Activated CD4-positive, alpha-beta memory T cell treated with anti-CD3 and anti-CD28 coated beads for 36 hours (primary cell): ENCODE data around the gene NRBP1. TPM values are rescaled to one million over a fixed set of nuclear protein-coding genes. Genes with fewer than 3 reads are reported as not detected.
A peak's percentile ranks its signal among the peaks of the same experiment; 100 is the strongest.
"Not testable (repeated sequence)": the region's sequence is repeated elsewhere in the genome, so short reads cannot be mapped to it uniquely, and the experiment has no call there.

Source experiments
- CTCF ChIA-PET: fragments of 350-600 bp; sonication (Branson Sonifier 250); formaldehyde crosslinking; loops from one replicate; lab custom pipeline; 2021; ENCODE audit warnings: antibody characterized with exemption, inconsistent platforms; lab: Charles Lee
- POLR2A ChIA-PET: fragments of 350-600 bp; sonication (Branson Sonifier 250); formaldehyde crosslinking; loops from one replicate; lab custom pipeline; 2021; ENCODE audit warnings: antibody characterized with exemption; lab: Charles Lee
- DNase-seq: peaks from one replicate; pipeline ENCODE4 v3.0.0-alpha.2; 2020
- H3K27ac Mint-ChIP-seq: one replicate; pipeline ENCODE4 v1.8.0; 2021; ENCODE audit warnings: mixed read lengths
- H3K27me3 Mint-ChIP-seq: one replicate; pipeline ENCODE4 v1.8.0; 2021; ENCODE audit warnings: mixed read lengths
- H3K36me3 Mint-ChIP-seq: one replicate; pipeline ENCODE4 v1.8.0; 2021; ENCODE audit warnings: mixed read lengths
- H3K4me1 Mint-ChIP-seq: one replicate; pipeline ENCODE4 v1.8.0; 2021; ENCODE audit warnings: low read depth, mixed read lengths
- H3K4me3 Mint-ChIP-seq: one replicate; pipeline ENCODE4 v1.8.0; 2021; ENCODE audit warnings: mild to moderate bottlenecking, mixed read lengths
- H3K9me3 Mint-ChIP-seq: one replicate; pipeline ENCODE4 v1.8.0; 2021; ENCODE audit warnings: mixed read lengths
- intact Hi-C: fragments of 100-400 bp; cut with micrococcal nuclease; formaldehyde crosslinking; loops from one replicate; pipeline ENCODE4 v1.15.1; 2023
- total RNA-seq, 2 experiments: library from RNA; stranded (reverse); gene quantifications; one replicate each; pipeline ENCODE4 v1.2.3, GENCODE V29; 2021

The NRBP1 gene
- total RNA-seq, 2 experiments from 2014 or later, result 80.8 to 82.7 TPM

DNA sequence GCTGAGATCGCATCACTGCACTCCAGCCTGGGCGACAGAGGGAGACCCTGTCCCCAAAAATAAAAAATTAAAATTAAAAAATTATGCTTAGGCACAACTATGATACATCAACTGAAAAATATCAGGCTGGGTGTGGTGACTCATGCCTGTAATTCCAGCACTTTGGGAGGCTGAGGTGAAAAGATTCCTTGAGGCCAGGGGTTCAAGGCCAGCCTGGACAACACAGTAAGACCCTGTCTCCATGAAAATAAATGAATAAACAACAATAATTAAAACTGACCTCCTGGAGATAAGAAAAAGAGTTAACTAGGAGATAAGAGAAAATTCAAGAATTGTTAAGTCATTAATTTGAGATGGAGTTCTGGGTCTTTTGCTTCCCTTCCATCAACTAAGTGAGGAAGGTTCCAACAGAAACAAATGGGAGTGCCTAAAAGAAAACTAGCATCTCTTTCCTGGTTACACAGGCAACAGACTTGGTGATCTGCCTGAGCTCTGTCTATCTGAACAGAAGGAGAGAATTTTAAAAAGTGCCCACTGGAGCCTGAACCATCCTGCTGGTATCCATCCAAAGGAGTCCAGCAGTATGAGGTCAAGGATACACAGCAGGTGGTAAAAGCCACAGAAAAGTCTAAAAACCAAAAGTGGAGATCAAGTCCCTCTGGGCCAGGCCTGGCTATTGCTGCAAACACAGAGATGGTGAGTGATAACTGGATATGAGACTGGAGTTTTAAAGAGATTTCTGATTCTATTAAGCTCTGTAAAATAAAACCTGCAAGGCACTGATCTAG, 27.9 kb upstream of the NRBP1 start:
- no peaks in the 10 kb centered on the region for H3K27me3 Mint-ChIP-seq
- intact Hi-C loops, result loop anchor here (10.0 kb wide), 1 partner anchor 284 kb away; no protein-coding TSS in a partner anchor
- peaks cover 28% of the 10 kb centered on the region for H3K4me1 Mint-ChIP-seq
- ChIA-PET CTCF (interaction anchor here (0.8 kb wide), 1 partner anchor 30 kb away, joined by 3 read pairs; no protein-coding TSS in a partner anchor), POLR2A (no interaction called here)
- H3K9me3 Mint-ChIP-seq, result no peaks in the 10 kb centered on the region
- peak overlapping the region; percentile 31 for H3K27ac Mint-ChIP-seq
- H3K4me3 Mint-ChIP-seq, result no peak overlapping the region
- peaks cover 12% of the 10 kb centered on the region for H3K36me3 Mint-ChIP-seq
- DNase-seq, result no peak

DNA sequence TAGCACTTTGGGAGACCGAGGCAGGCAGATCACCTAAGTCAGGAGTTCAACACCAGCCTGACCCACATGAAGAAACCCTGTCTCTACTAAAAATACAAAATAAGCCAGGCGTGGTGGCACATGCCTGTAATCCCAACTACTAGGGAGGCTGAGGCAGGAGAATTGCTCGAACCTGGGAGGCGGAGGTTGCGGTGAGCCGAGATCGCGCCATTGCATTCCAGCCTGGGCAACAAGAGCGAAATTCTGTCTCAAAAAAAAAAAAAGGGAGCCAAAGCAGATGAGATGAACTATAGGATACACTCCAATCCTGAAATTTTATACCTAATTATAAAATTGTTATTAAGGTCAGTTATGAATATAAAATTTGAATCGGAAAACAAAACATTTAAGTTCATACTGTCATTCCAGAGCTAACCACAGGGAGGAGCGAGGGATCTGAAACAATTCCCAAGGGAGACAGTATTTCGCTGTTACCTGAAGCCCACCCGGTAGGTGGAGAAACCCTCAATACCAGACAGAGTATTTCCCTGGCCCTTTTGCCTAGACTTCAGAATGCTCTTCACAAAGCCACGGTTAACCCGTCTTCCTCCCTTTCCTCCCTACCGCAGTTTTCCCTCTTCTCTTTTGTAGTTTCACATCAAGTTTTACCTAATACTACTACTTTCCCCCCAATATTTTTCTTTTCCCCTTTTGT, 20.5 kb upstream of the NRBP1 start:
- H3K27ac Mint-ChIP-seq, result peak overlapping the region; percentile 87
- intact Hi-C loops, result loop anchor here (10.0 kb wide), 1 partner anchor 277 kb away; no protein-coding TSS in a partner anchor
- H3K27me3 Mint-ChIP-seq, result no peaks in the 10 kb centered on the region
- peaks cover 32% of the 10 kb centered on the region for H3K4me1 Mint-ChIP-seq
- peak overlapping the region; percentile 88 for H3K4me3 Mint-ChIP-seq
- DNase-seq, result no peak
- peaks cover 14% of the 10 kb centered on the region for H3K36me3 Mint-ChIP-seq
- POLR2A ChIA-PET, result interaction anchor here (0.6 to 2.9 kb wide), 2 partner anchors 22 to 57 kb away, joined by 3 to 63 read pairs; partner anchors contain the start of gene NRBP1
- no peaks in the 10 kb centered on the region for H3K9me3 Mint-ChIP-seq
- CTCF ChIA-PET, result interaction anchor here (1.3 to 4.9 kb wide), 2 partner anchors 21 to 275 kb away, joined by 6 to 46 read pairs; partner anchors contain the start of gene NRBP1

DNA sequence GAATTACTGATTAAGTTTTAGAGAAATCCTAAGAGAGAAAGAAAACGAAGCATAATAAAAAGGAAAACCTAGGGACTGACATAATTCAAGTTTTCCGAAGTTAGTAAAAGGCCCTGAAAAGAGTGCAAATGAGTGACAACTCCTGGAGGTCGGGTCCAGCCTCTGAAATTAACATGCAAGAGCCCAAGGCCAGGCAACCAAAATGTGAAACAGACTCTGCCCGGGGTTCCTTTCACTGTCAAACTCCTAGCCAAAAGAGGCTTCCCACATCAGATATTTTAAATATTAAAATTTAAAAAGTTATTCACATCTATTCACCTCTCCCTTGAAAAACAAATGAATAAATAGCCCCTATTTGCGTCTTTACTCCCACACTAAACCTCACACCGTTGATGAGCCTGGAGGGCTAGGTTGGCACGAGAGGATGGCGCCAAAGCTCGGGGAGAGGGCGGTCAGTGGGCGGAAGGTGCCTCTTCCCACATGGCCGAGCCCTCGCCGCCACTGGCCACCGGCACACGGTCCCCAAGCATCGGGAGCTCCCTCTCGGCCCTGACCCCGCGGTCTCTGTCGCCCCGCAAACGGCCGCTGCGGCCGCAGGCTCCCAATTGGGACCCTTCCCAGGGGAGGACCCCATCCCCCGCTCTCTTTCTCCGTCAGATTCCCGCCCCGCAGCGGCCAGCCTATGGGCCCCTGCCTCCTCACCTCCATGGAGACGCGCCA, 19.7 kb upstream of the NRBP1 start:
- Mint-ChIP-seq H3K4me3 (peak overlapping the region; percentile 88), H3K36me3 (peaks cover 12% of the 10 kb centered on the region), H3K27me3 (no peaks in the 10 kb centered on the region), H3K27ac (peak overlapping the region; percentile 87), H3K4me1 (peaks cover 32% of the 10 kb centered on the region), H3K9me3 (no peaks in the 10 kb centered on the region)
- ChIA-PET CTCF (interaction anchor here (0.8 to 4.9 kb wide), 7 partner anchors 20 to 274 kb away, joined by 3 to 46 read pairs (median 4); partner anchors contain the start of gene NRBP1), POLR2A (interaction anchor here (1.0 to 2.9 kb wide), 9 partner anchors 17 to 275 kb away, joined by 3 to 63 read pairs (median 7); partner anchors contain the start of genes CCDC121, EIF2B4, GPN1 and GTF3C2)
- peak; percentile 35 for DNase-seq
- intact Hi-C loops, result loop anchor here (1.0 to 10.0 kb wide), 7 partner anchors 20 to 276 kb away; partner anchors contain the start of genes EIF2B4, GTF3C2, IFT172 and MPV17

DNA sequence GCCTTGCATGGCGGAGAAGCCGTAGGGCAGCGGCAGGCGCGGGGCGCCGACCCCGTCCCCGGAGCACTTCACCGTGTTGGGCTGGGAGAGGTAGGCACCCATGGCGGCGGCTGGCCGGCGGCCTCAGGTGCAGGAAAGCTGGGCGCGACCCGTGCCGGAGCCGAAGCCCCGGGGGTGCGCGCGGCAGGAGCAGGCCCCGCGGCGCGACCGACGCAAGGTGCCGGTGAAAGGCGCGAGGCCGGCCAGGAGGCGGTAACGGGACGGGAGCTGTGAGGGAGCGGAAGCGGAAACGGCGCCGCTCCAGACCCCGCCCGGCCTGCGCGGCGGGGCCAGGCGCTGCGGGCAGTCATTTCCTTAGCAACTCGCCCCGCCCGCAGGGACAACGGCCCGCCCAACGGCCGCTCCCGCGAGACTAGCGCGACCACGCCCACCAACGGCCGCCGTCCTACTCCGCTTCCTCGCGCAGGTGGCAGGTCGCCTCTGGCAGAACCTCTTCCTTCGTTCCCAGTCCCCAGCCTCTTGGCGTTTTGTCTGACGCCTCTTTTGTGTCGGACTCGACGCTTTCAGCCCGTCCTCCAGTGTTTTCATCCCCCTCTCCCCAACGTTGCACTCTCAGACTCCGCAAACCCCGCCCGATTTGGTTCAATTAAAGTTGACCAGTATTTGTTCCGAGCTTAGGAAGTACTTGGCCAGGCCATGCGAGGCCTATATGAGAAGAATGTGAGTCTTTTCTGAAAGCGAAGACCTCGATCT, 18.9 kb upstream of the NRBP1 start, which contains the start of gene PPM1G:
Gene PPM1G (minus strand): TSS at position 271 of the 753 bp plus-strand sequence. CDS start 169 bp downstream, at position 102.
- POLR2A ChIA-PET, result interaction anchor here (0.6 to 2.9 kb wide), 13 partner anchors 18 to 274 kb away, joined by 3 to 63 read pairs (median 4); partner anchors contain the start of genes ATRAID, CCDC121, EIF2B4 and GPN1
- CTCF ChIA-PET, result interaction anchor here (0.8 to 4.9 kb wide), 8 partner anchors 20 to 328 kb away, joined by 3 to 46 read pairs (median 4); partner anchors contain the start of genes NRBP1 and ZNF513
- no peaks in the 10 kb centered on the region for H3K27me3 Mint-ChIP-seq

DNA sequence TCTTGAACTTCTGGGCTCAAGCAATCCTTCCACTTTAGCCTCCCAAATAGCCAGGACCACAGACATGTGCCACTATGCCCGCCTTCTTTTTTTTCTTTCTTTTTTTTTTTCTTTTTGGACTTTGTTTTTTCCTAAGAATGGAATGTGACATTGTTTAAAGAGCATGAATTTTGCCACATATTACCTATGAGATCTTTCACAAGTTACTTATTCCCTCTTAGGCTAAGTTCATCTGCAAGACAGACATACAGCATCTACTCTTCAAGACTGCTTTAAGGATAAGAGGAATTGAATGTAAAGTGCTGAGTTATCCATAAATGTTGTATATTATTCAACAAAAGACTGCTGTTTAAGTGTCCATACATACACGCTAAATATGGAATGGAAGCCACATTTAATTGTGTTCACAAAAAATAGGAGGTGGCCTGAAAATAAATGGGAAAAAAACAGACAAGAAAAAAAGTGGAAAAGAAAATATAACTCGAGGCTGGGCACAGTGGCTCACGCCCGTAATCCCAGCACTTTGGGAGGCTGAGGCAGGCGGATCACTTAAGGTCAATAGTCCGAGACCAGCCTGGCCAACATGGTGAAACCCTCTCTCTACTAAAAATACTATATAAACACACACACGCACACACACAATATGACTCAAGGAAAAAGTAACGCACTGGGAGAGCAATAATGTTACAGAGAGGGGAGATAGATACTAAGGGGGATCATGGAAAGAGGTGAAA, 15.8 kb upstream of the NRBP1 start:
- CTCF ChIA-PET, result no interaction called here

More for the DNA sequence above, 18.9 kb upstream of the NRBP1 start, which contains the start of gene PPM1G:
- H3K4me1 Mint-ChIP-seq, result peaks cover 32% of the 10 kb centered on the region
- H3K4me3 Mint-ChIP-seq, result peak within 1 kb of the TSS; percentile 88
- peak; percentile 98 for DNase-seq
- peak within 1 kb of the TSS; percentile 87 for H3K27ac Mint-ChIP-seq
- H3K9me3 Mint-ChIP-seq, result no peaks in the 10 kb centered on the region
- H3K36me3 Mint-ChIP-seq, result peaks cover 12% of the 10 kb centered on the region
- intact Hi-C loops, result loop anchor here (1.0 to 10.0 kb wide), 7 partner anchors 19 to 275 kb away; partner anchors contain the start of genes EIF2B4, GTF3C2, IFT172 and MPV17

DNA sequence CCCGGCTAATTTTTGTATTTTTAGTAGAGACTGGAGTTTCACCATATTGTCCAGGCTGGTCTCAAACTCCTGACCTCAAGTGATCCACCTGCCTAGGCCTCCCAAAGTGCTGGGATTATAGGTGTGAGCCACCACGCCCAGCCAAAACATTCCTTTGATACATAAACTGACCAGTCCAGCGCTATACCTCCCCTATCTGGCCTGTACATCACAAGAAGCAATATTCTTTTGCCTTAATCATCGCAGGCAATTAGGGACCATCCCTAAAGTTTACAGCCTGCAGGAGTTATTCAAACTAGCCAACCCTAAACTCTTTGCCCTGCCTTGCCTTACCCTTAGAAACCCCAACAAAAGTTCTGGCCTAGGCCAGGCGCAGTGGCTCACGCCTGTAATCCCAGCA, 12.3 kb upstream of the NRBP1 start:
- Mint-ChIP-seq H3K9me3 (no peaks in the 10 kb centered on the region), H3K27me3 (no peaks in the 10 kb centered on the region), H3K36me3 (no peaks in the 10 kb centered on the region), H3K4me1 (no peaks in the 10 kb centered on the region), H3K27ac (no peak overlapping the region), H3K4me3 (no peak overlapping the region)
- no peak for DNase-seq
- intact Hi-C loops, result no loop called here
- POLR2A ChIA-PET, result no interaction called here
- CTCF ChIA-PET, result interaction anchor here (0.6 kb wide), 1 partner anchor 1435 kb away, joined by 3 read pairs; no protein-coding TSS in a partner anchor

More for the DNA sequence above, 15.8 kb upstream of the NRBP1 start:
- Mint-ChIP-seq H3K36me3 (peaks cover 5% of the 10 kb centered on the region), H3K27ac (no peak overlapping the region), H3K9me3 (no peaks in the 10 kb centered on the region), H3K4me3 (no peak overlapping the region), H3K27me3 (no peaks in the 10 kb centered on the region), H3K4me1 (peaks cover 14% of the 10 kb centered on the region)
- intact Hi-C loops, result no loop called here
- POLR2A ChIA-PET, result no interaction called here
- DNase-seq, result no peak

DNA sequence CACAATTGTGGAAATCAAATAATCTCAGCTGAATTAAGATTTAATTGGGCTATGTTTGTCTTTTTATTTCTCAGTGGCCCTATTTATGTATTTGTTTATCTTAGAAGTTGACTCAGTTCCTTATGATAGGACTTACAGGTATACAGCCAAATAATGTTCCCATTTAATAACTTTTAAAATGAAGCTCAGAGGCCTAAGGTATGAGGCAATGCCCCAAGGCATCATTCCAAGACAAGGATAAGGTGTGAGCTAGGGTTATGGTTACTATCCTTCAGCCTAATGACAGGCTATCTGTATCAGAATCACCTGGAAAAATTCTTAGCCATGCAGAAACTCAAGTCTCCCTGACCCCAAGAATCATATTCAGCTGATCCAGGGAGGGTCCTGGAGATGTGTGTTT, 7.4 kb upstream of the NRBP1 start:
- intact Hi-C loops, result no loop called here
- no peak overlapping the region for H3K4me3 Mint-ChIP-seq
- no peaks in the 10 kb centered on the region for H3K36me3 Mint-ChIP-seq
- ChIA-PET POLR2A (no interaction called here), CTCF (interaction anchor here (0.5 to 2.0 kb wide), 4 partner anchors 9 to 141 kb away, joined by 3 to 10 read pairs (median 3); partner anchors contain the start of gene NRBP1)
- no peaks in the 10 kb centered on the region for H3K4me1 Mint-ChIP-seq
- H3K27me3 Mint-ChIP-seq, result no peaks in the 10 kb centered on the region
- H3K9me3 Mint-ChIP-seq, result no peaks in the 10 kb centered on the region
- H3K27ac Mint-ChIP-seq, result no peak overlapping the region
- no peak for DNase-seq

DNA sequence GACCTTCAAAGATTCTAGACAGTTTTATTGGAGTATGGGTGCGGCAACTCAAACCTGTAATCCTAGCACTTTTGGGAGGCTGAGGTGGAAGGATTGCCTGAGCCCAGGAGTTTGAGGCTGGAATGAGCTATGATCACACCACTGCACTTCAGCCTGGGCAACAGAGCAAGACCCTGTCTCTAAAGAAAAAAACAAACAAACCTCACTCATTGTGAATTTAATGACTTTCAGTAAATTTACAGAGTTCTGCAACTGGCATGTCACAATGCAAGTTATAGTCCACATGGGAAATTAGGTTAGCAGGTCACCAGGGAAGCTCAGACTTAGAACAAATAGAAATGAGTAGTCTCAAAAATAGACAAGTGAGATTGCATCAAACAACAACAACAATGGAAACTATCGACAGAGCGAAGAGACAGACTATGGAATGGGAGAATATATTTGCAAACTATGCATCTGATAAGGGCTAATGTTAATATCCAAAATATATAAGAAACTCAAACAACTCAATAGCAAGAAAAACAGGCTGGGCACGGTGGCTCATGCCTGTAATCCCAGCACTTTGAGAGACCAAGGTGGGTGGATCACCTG, 6.7 kb upstream of the NRBP1 start:
- no peaks in the 10 kb centered on the region for H3K27me3 Mint-ChIP-seq
- H3K27ac Mint-ChIP-seq, result no peak overlapping the region
- ChIA-PET POLR2A (no interaction called here), CTCF (interaction anchor here (0.6 to 2.0 kb wide), 2 partner anchors 8 to 47 kb away, joined by 3 to 10 read pairs; partner anchors contain the start of gene NRBP1)
- H3K4me3 Mint-ChIP-seq, result no peak overlapping the region
- no peaks in the 10 kb centered on the region for H3K9me3 Mint-ChIP-seq
- no peaks in the 10 kb centered on the region for H3K4me1 Mint-ChIP-seq
- intact Hi-C loops, result no loop called here
- DNase-seq, result no peak
- H3K36me3 Mint-ChIP-seq, result no peaks in the 10 kb centered on the region

DNA sequence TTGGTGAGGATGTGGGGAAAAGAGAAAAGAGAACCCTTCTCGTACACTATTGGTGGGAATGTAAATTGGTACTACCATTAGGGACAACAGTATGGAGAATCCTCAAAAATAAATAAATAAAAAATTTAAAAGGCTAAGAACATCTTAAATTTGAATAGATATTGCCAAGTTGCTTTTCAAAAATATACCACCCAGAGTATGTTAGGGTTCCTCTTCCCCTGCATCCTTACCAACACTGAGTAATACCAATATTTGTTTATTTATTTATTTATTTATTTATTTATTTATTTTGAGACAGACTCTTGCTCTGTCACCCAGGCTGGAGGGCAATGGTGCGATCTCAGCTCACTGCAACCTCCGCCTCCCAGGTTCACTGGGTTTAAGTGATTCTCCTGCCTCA, 5.5 kb upstream of the NRBP1 start:
- POLR2A ChIA-PET, result no interaction called here
- no peak for DNase-seq

DNA sequence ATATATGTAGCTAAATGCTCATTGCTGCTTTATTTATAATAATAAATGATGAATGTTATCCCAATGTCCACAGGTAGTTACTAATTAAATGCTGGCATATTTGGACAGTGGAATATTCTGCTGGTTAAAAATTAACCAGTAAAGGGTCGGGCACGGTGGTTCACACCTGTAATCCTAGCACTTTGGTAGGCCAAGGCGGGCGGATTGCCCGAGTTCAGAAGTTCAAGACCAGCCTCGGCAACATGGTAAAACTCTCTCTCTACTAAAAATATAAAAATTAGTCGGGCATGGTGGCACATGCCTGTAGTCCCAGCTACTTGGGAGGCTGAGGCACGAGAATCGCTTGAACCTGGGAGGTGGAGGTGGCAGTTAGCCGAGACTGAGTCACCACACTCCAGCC, 3.4 kb upstream of the NRBP1 start:
- POLR2A ChIA-PET, H3K36me3 Mint-ChIP-seq, DNase-seq, H3K27ac Mint-ChIP-seq, H3K4me3 Mint-ChIP-seq, H3K9me3 Mint-ChIP-seq, CTCF ChIA-PET, H3K27me3 Mint-ChIP-seq, H3K4me1 Mint-ChIP-seq, intact Hi-C loops: not testable (repeated sequence)

More for the DNA sequence above, 5.5 kb upstream of the NRBP1 start:
- Mint-ChIP-seq H3K9me3 (no peaks in the 10 kb centered on the region), H3K27me3 (no peaks in the 10 kb centered on the region), H3K36me3 (no peaks in the 10 kb centered on the region), H3K4me1 (peaks cover 5% of the 10 kb centered on the region), H3K4me3 (no peak overlapping the region), H3K27ac (no peak overlapping the region)
- intact Hi-C loops, result no loop called here
- CTCF ChIA-PET, result interaction anchor here (0.8 kb wide), 1 partner anchor 281 kb away, joined by 3 read pairs; no protein-coding TSS in a partner anchor
